HCT116 (cell line): Measurements from ENCODE around the gene ATAT1.

ENCODE experiments used
- CTCF ChIP-seq, 3 experiments: fragments of 200-600 bp in 1 of 3; sonication (generic) in 1 of 3; IDR thresholded peaks in 2 of 3; conservative IDR thresholded peaks in 1 of 3; 2 replicates each; pipeline ENCODE4 v1.5.1; 2012 to 2017; ENCODE audit warnings: low read depth in 2 of 3, low read length in 2 of 3, antibody characterized with exemption in 1 of 3, borderline replicate concordance in 1 of 3, control low read depth in 1 of 3, mild to moderate bottlenecking in 1 of 3, mixed read lengths in 1 of 3, mixed run types in 1 of 3, moderate library complexity in 1 of 3; ENCODE audit not compliant: insufficient read depth in 1 of 3
- EZH2 ChIP-seq: fragments of 200-600 bp; sonication (generic); IDR thresholded peaks from 2 replicates; pipeline ENCODE4 v1.6.1; 2017; ENCODE audit warnings: antibody characterized with exemption, mixed run types
- JUND ChIP-seq: IDR thresholded peaks from 2 replicates; pipeline ENCODE4 v1.6.1; 2012
- MAX ChIP-seq: IDR thresholded peaks from 2 replicates; pipeline ENCODE4 v1.6.1; 2012
- POLR2AphosphoS5 ChIP-seq: IDR thresholded peaks from 2 replicates; pipeline ENCODE4 v1.6.1; 2011; ENCODE audit warnings: mild to moderate bottlenecking, low read depth, low read length, moderate library complexity
- SRF ChIP-seq: IDR thresholded peaks from 2 replicates; pipeline ENCODE4 v1.6.1; 2012; ENCODE audit warnings: low read depth

GRCh38 chr6:30619561-30619960 is 7.1 kb upstream of the ATAT1 start:
- TF ChIP-seq JUND (no peak), CTCF (IDR thresholded peaks at IDR 0.05 in 2 of 3, conservative IDR thresholded peaks at IDR 0.05 in 1 of 3; ENCODE audit: borderline replicate concordance in 1 of 3, insufficient read depth in 1 of 3, low read depth in 2 of 3, low read length in 2 of 3) (no peak), SRF (no peak), EZH2 (no peak), POLR2AphosphoS5 (no peak), MAX (no peak)
